SKM-1 (cell line): ENCODE results near the gene DPY19L2.
"Not testable (repeated sequence)": the region's sequence is repeated elsewhere in the genome, so short reads cannot be mapped to it uniquely, and the experiment has no call there.

ENCODE experiments used
- DNase-seq: peaks from one replicate; lab custom pipeline; 2025; ENCODE audit not compliant: unreplicated experiment; lab: John Stamatoyannopoulos, UW

Gene DPY19L2

GRCh38 chr12:63537838-63538237, 130.5 kb downstream of the DPY19L2 start:
- not testable (repeated sequence) for DNase-seq

- not testable (repeated sequence) for DNase-seq
Measured at GRCh38 chr12:63529641-63530040, 138.7 kb downstream of the DPY19L2 start.

GRCh38 chr12:63525831-63526230, 142.5 kb downstream of the DPY19L2 start:
- DNase-seq, result no peak

GRCh38 chr12:63521706-63522105, 146.6 kb downstream of the DPY19L2 start:
- DNase-seq, result no peak
